Hematopoietic multipotent progenitor cell treated with erythropoietin and hydrocortisone succinate and interleukin-3 and kit ligand, for 17 days (in vitro differentiated cells): Measurements from ENCODE around the gene TRERF1.

Experiments used
- DNase-seq: peaks from one replicate; pipeline ENCODE4 v3.0.0-alpha.2; 2015; ENCODE audit warnings: low spot score

Gene TRERF1

DNA sequence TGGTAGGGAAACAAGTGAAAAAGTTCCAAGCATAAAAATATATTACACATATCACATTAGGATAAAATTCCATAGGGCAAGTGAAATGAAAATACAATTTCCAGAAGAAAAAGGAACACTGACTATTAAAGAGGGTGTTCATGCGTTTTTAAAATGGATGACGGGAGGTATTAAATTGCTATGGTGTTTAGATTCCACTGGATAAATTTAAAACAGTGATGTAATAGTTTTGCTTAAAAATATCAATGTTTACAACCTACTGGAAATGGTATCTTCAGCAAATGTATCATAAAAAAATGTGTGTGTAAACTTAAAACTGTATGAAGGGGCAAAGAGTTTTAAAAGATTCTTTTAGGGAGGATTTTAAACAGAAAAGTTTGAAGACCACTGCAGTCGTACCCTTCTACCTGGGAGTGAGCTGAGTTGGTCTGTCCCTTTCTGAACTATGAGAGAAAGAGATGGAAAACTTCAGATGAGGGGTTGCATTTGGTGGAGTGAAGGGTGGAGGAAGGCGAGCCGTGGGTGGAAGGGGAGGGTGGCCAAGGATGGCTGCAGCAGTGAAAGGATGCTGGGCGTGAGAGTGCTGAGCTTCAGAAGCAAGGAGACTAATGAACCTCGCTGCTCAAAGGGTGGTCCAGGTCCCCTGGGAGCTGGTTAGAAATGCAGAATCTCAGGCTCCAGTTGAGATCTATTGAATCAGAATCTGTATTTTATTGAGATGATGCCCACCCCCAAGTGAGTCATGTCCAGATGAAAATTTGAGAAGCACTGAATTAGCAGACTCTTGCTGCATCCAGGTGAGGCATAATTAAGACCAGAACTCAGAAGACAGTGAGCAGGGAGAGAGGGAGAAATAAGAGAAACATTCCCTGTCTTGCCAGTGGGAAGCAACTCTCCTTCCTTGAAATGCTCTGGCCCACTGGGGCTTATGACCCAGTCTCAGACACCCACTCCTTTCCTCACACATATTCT lies 179.6 kb downstream of the TRERF1 start:
- no peak for DNase-seq

DNA sequence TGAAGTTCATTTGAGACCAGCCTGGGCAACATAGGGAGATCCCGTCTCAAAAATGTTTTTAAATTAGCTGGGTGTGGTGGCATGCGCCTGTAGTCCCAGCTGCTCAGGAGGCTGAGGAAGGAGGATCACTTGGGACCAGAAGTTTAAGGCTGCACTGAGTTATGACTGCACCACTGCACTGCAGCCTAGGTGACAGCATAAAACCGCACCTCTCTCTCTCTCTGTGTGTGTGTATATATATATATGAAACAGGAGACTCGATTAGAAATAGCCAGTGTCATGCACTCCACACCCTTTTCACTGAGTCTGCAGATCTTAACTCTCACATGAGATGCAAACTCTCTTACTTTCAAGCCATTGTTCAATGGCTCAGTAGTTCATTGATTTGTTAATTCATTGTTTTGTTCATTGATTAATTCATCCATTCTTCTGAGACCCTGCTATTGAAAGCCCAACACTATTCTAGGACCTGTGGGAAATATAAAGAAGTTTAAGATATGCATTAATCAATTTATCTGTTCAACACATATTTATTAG lies 181.7 kb downstream of the TRERF1 start:
- no peak for DNase-seq

DNA sequence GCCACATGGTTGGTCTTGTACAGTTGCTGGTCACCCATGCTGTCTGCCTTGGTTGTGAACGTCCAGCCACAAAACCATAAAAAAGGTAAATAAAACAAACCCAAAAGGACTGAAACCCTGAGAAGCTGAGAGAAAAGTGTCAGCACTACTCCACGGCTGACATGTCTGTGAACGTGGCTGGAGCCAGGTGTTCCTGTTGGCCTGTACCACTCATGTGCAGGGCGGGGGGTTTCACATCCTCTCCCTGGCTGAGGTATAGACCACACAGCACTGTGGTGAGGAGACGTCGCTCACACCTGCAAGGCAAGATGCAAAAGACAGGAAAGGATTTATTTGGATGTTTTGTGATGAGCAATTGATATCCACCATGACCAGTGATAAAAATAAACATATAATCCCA lies 182.2 kb downstream of the TRERF1 start:
- no peak for DNase-seq

DNA sequence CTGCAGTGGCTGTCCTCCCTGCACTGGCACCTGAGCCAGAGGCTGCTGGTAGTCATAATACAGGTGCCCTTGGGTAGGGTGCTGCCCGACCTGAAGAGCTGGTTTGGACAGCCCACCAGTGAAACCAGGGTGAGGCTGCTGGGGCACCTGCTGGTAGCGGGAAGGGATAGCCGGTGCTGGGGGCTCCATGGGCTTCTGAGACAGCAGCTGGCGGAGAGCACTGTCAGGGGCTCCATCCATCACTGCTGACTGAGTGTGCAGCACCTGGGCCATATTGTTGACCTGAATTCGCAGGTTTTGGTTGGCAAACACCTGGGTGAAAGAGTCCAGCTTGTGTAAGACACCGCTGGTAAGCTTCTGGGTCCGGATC lies 182.9 kb downstream of the TRERF1 start:
- no peak for DNase-seq

DNA sequence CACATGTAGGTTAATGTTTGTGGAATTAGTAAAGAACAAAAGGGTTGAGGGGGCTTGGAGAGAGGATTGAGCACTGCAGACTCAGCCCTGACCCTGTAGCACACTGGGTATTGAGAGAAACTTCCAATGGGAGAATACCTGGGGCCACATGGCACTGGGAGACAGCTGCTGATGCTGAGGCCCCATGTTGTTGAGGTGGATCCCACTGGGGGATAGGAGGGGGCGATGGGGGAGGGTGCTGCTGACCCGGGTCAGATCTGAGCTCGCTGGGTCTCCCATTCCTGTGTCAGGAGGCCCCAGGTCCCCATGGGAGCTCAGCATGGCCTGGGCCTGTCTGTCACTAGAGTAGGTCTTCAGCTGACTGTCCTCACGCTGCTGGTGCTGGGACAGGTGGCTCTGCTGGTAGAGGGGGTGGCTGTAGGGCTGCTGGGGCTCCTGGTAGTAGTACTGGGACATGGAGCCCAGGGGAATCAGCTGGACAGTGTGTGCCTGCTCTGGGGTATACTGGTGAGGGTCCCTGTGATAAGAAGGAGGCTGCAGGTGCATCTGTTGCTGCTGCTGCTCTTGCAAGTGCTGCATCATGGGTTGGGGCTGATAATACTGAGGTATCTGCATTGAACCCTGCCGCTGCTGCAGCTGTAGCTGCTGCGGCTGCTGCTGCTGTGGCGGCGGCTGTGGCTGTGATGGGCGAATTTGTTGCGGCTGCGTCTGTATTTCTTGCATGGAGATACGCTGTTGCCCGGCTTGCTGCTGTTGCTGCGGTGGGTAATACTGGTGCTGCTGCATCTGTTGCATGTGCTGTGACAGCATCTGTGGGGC lies 183.5 kb downstream of the TRERF1 start:
- DNase-seq = no peak

DNA sequence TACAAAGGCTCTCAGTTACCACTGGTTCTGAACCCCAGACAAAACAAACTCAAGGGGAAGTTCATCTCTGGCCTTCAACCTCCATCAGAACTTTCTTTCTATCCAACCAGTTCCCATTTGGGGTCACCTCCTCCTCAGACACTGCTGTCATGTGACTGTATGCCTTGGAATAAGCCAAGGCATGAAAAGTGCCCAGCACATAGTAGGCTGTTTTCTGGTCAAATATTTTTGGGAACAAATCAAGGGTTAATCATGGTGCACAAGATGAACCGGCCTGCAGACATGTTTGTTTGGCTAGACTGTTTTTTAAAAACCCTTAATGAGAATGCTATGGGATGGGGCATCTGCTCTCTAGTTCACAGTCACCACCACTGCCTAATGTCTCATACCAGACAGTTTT lies 185.2 kb downstream of the TRERF1 start:
- DNase-seq = no peak

DNA sequence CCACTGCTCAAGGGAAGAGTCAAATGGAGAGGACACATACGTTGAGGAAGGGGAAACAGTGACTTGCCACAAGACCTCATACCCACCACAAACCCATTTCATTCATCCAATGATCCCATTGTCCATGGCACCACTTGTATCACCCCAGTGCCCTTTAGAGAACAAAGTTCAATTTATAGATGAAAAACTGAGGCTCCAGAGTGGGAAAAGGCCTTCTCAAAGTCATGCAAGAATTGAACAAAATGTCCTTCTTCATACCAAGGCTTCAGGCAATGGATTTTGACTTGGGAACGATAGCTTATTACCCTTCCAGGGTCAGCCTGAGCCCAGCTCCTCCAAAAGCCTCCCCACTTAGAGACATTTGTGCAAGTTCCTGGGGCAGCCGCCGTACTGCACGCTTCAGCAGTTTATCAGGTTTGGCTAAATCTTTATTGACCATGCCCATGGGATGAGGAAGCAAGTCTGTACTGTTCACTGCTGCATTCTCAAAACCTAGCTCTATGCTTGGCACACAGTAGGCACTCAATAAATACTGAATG lies 186.8 kb downstream of the TRERF1 start:
- no peak for DNase-seq

DNA sequence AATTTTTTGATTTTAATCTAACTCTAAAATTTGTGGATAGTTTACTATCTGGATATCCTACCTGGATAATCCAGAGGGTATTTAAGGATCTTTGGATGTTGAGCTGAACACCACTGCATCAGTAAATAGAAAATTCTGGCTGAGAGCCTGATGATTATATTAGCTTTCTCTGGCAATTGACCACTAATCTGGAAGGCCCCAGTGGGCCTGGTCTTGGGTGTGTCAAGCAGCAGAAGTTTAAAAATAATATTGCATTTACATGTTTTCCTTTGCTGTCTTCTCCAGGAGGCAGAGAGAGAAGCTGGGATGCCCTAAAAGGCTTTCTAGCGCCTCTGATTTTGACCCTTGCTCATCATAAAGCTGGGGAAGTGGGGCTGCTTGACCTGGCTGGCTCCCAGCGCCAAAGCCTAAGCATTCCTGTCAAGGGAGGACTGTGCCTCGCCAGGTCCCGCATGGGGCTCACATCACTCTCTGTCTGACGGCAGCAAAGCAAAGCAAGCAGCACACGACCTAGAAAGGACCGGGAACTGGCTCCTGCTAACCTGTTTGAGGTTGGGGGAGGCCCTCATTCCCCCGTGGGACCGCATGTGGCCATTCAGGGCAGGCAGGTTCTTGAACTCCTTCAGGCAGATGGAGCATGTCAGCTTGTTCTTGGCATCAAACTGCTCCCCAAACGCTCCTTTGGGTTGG lies 187.4 kb downstream of the TRERF1 start:
- no peak for DNase-seq

DNA sequence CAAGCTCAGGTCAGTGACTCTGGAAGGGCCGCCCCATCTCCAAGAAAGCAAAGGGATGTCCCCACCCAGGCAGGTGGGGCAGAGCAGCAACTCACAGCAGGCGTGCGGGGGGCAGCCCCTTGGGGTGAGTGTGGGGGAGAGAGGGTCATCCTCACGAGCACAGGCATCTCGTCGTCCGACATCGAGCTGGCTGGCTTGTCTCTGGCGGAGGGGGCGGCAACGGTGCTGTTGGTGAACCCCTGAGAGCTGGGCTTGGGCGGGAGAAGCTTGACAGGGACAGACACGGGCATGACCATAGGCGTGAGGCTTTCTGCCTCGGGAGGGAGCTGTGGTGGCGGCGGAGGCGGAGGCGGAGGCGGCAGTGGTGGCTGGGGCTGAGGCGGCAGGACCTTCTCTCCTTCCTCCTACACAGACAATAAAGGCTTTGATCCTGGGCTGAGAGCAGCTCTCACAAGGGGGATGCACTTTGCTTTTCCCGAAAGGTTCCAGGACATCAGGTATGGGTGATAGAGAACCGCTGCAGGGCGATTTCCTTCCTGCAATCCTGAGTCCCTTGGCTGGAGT lies 188.5 kb downstream of the TRERF1 start:
- no peak for DNase-seq

DNA sequence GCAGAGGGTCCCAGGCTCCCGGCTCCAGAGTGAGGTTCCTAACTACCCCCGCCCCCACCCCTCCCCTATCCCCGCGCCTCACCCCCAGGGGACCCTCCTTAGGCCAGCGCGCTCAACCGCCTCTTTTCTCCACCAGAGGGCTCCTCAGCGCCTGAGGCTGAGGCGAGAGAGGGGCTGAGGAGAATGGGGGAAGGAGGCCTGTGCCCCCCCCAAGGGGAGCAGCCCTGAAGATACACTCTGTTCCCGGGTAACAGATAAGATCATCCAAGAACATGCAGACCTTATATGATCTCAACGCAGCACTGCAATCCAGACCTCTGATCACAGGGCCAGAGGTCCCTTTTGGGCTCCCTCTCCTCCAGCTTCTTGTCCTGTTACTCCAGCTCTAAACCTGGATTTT lies 190.8 kb downstream of the TRERF1 start:
- no peak for DNase-seq

DNA sequence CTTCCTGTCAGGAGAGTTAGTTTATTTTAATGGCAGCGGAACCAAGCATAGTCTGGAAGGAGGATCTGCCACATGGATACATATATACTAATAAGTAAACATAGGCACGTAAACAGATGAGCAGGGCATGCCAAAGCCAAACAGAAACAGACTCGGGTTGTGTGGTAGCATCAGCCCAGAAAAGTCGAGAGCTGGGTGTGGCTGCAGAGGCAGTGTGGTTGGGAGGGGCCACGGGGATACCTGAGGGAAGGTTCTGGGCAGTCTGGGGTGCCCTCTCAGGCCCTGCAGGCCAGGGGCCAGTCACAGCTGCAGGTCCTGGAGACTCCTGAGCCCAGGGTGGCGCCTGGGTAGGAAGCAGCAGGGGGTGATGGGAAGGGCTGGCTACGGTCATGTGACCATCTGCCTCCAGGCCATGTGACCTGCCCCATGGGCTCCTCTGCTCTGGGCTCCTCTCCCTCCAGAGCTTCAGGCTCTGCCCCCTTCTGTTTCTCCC lies 191.3 kb downstream of the TRERF1 start:
- no peak for DNase-seq

DNA sequence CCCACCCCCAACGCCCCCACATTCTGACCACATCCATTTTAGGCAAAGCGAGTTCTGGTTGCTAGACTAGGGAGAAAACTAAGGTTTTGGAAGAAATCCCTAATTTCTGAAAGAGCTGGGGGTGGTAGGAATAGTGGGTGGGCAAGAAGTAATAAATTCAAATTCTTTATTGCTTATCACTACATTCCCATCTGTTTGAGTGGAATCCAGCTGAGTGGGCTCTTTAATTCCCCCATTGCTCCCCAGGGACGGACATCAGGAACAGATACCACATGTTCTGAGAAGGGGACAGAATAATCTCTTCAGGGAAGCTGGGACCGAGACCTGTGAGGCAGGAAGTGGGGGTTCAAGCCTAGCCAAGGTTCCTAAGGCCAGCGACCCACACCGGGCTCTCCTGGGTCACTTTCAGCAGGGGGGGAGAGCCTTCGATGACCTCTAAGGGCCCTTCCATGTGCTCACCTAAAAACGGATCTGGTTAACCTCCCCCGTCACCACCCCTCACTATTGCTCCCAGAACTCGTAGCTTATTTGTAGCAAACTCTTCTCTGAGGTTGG lies 191.8 kb downstream of the TRERF1 start:
- DNase-seq = no peak

DNA sequence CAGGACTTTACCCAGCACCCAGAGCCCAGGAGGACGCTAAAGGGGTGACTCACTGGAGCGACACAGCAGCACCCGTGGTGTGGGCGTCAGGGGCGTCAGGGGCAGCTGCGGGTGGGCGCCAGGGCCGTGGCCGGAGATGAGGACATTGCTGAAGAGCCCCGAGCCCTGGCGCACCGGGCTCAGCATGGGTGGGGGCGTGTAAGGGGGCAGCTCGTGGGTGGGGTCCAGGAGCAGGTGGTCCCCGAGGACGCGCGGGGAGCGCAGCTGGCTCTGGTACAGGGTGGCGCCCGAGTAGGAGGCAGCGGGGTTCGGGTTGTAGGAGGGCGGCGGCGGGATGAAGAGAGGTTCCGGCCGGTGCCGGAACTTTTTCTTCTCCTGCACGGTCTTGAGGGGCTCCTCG lies 192.4 kb downstream of the TRERF1 start:
- DNase-seq = no peak

DNA sequence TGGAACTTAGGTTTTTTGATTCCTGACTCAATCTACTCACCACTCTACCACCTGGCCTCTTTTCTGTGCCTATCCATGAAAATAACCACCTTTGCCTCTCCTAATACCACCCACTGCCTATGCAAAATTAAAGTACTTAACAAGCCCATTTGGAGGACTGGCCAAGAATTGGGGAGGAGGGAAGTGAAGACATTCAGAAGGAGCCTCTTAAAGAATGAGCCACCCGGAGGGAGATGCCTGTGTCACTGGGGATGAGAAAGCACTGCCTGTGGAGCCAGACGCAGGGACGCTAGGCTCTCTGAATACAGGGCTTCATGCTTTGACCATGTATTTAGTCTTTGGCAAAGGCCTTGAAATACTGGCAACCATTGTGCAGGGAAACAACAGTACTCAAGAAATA lies 194.1 kb downstream of the TRERF1 start:
- no peak for DNase-seq

DNA sequence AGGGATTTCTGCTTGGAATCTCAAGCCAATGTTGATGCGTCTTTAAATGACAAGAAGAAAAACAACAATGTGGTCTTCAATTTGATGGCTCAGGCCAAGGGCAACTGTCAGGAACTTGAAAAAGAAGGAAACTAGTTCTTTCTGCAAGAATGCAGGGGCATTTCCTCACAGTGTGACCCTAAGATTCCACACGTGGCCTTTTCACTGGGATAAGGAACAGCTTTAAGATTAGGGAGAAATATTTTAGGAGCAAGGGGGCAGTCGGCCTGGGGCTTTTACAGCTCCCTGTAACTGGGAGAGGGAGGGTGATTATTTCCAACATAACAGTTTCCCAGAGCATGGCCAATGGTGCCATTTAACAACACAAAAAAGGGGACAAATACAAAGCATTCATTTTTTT lies 194.7 kb downstream of the TRERF1 start:
- DNase-seq = no peak

DNA sequence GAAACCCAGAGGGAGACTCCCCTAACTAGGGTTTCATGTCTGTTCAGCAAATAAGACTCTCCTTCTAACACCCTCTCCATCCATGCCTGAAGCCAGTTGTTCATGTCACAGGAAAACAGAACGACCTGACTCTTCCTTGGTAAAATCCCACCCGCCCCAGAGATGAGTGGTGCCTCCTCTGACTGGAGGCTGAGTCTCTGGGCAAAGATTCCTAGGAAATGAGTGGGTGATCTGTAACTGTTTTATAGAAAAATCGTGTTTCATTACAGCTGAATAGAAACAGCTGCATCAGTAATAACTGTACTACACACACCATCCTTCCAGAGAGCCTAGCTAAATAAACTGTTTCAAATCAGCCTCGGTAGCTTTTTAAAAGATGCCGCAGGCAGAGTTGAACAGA lies 196.7 kb downstream of the TRERF1 start:
- no peak for DNase-seq

DNA sequence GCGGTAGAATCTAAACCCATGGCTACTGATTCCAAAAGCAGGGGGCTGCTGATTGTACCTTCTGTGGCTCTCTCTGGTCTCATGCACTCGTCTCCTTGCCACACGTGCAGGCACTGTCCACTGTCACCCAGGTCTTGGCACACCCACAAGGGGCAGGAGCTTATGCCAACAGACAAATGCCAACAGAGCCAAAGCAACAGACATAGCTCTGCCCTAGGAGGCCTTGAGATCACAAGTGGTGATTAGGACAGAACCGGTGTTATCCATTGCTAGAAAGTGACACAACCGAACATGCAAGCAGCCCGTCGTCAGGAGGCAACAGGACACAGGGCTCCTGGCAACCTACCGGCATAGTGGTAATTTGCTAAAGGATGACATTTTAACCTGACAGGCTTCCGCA lies 197.2 kb downstream of the TRERF1 start:
- no peak for DNase-seq

DNA sequence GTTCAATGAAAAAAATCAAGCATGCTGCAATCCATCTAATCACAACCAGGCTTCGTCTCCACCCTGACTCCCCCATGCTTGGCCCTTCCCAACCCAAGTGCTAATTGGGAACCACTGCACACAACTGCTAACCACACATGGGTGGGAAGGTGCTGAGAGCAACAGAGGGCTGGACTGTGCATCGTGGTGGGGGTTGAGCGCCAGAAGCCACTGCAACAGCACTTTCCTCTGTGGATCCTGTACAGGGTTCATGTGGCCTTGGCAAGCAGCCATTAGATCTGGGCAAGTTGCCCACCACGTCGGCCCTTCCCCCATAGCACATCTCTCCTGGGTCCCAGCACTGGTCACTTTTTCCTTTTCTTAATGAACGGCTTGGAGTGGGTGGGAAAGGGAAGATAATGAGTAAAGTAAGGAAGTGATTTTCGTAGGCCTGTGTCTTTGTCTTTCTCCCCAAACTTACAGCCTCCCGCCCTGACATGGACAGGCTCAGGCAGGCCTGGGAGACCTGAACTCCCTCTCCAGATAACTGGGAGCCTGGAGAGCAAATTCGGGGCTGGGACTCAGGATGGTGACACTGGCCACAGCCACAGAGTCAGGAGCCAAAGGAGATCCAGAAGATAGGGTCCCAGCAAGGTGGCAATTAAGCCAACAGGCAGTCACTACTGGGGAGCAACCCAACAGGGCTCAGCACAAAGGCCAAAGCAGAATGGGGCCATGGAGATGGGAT lies 199.7 kb downstream of the TRERF1 start:
- no peak for DNase-seq

DNA sequence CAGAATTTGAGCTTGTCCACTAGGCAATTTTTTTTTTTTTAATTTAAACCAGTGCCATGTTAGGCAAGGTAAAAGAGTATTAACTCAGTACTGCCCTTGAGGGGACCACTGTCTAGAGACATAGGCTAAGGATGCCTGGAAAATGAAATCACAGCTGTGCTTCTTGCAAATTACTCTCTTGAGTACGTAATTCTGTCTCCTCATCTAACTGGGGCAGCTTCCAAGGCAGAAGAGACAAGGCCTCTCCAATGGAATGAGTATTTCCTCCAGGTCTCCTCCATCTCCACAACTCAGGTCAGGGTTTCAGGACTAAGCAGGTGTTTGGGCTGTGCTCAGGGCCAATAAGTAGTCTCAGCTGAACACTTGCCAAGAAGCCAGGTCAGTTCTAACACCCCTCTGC lies 200.2 kb downstream of the TRERF1 start:
- no peak for DNase-seq

DNA sequence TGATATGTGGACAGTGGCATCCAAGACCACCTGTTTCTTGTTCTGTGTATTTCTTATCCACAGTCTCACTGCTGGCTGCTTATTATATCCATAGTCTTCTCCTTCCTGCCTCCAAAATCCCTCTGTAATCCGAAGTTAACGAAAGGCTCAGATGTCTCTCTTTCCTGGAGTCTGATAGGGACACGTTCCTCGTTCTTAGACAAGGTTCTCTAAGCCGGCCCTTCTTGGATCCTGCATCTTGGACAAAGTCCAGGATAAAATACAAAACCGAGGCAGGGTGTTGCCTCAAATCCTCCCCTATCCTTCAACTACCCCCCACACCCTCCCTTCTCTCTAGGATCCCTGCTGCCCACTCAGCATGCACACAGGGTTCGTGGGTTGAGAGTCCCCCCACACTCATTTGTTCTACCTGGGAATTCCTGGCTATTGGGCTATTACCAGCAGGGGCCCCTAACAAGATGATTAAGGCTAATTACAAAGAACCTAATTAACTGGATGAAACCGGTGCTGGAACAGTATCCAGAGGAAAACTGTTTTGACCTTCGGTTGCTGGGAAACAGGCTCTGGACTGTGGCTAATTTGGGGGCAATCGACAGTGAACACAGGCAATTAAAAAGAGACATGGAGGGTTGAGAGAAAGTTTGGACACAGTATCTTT lies 201.3 kb downstream of the TRERF1 start:
- DNase-seq = no peak
